H1 (cell line): ENCODE measurements around the gene HIVEP3. TPM values are rescaled to one million over a fixed set of nuclear protein-coding genes. Genes with fewer than 3 reads are reported as not detected.

Experiments used
- CTCF ChIA-PET: fragments of 300-600 bp; sonication (Branson Sonifier 250); formaldehyde crosslinking; loops from one replicate; lab custom pipeline; 2021; ENCODE audit not compliant: partially characterized antibody; lab: Charles Lee
- POLR2A ChIA-PET: fragments of 300-600 bp; sonication (Branson Sonifier 250); formaldehyde crosslinking; loops from one replicate; lab custom pipeline; 2021; ENCODE audit warnings: inconsistent platforms; ENCODE audit not compliant: partially characterized antibody; lab: Charles Lee
- DNase-seq, 2 experiments: peaks; one replicate each; pipeline versions ENCODE4 v3.0.0 to v3.0.0-alpha.2; 2010 to 2022; ENCODE audit warnings: low spot score in 2 of 2, low read depth in 1 of 2, mixed read lengths in 1 of 2
- FAIRE-seq: peaks from 2 replicates; lab custom pipeline; 2011; peaks lifted over from hg19 to GRCh38; lab: Jason Lieb, UNC
- H2AFZ ChIP-seq: 2 replicates; pipeline ENCODE4 v1.8.1; 2012; ENCODE audit warnings: low read length, inconsistent platforms
- H2AK5ac ChIP-seq: 2 replicates; pipeline ENCODE4 v1.6.1; 2013; ENCODE audit warnings: low read depth, low read length
- H2BK120ac ChIP-seq: replicated peaks from 2 replicates; pipeline ENCODE3; 2013; ENCODE audit warnings: low read depth, low read length, inconsistent platforms
- H2BK12ac ChIP-seq: 2 replicates; pipeline ENCODE4 v1.6.1; 2013; ENCODE audit warnings: low read depth, low read length
- H2BK15ac ChIP-seq: 2 replicates; pipeline ENCODE4 v1.6.1; 2013; ENCODE audit warnings: low read length
- H2BK20ac ChIP-seq: 2 replicates; pipeline ENCODE4 v1.6.1; 2013; ENCODE audit warnings: low read length
- H2BK5ac ChIP-seq: 2 replicates; pipeline ENCODE4 v1.6.1; 2013; ENCODE audit warnings: low read depth, low read length
- H3K14ac ChIP-seq: 2 replicates; pipeline ENCODE4 v1.6.1; 2013; ENCODE audit warnings: inconsistent platforms; ENCODE audit not compliant: insufficient read length
- H3K18ac ChIP-seq: 2 replicates; pipeline ENCODE4 v1.6.1; 2013; ENCODE audit warnings: low read length; ENCODE audit errors: extremely low read depth
- H3K23ac ChIP-seq: 2 replicates; pipeline ENCODE4 v1.6.1; 2013; ENCODE audit warnings: inconsistent platforms; ENCODE audit not compliant: insufficient read length
- H3K23me2 ChIP-seq: 2 replicates; pipeline ENCODE4 v1.6.1; 2013; ENCODE audit warnings: low read depth, low read length
- H3K27ac ChIP-seq: 2 replicates; pipeline ENCODE4 v1.6.1; 2011; ENCODE audit warnings: low read depth, low read length, inconsistent platforms
- H3K27me3 ChIP-seq, 4 experiments: replicated peaks in 1 of 4; 1 replicate in 1 of 4; 2 replicates in 3 of 4; pipeline versions ENCODE4 v1.6.1 to v1.8.1; 2011 to 2013; ENCODE audit warnings: low read length in 3 of 4, mild to moderate bottlenecking in 3 of 4, inconsistent platforms in 2 of 4, mixed read lengths in 2 of 4, moderate library complexity in 1 of 4; ENCODE audit not compliant: control insufficient read depth in 3 of 4, insufficient read depth in 3 of 4; ENCODE audit errors: extremely low read depth in 1 of 4
- H3K36me3 ChIP-seq, 4 experiments: 2 replicates each; pipeline versions ENCODE4 v1.6.1 to v1.8.1; 2011 to 2013; ENCODE audit warnings: mild to moderate bottlenecking in 4 of 4, low read length in 3 of 4, moderate library complexity in 2 of 4, control low read depth in 1 of 4, inconsistent platforms in 1 of 4; ENCODE audit not compliant: insufficient read depth in 4 of 4, control insufficient read depth in 2 of 4
- H3K4ac ChIP-seq: replicated peaks from 2 replicates; pipeline ENCODE3; 2013; ENCODE audit warnings: low read length, low read depth, mixed read lengths, inconsistent platforms; ENCODE audit not compliant: insufficient read length
- H3K4me1 ChIP-seq, 4 experiments: replicated peaks in 1 of 4; 1 replicate in 1 of 4; 2 replicates in 3 of 4; pipeline versions ENCODE4 v1.6.1 to v1.8.1; 2011 to 2013; ENCODE audit warnings: low read length in 3 of 4, inconsistent platforms in 2 of 4, mixed read lengths in 1 of 4; ENCODE audit not compliant: insufficient read depth in 4 of 4, control insufficient read depth in 3 of 4
- H3K4me2 ChIP-seq, 2 experiments: 2 replicates each; pipeline versions ENCODE4 v1.6.1 to v1.8.1; 2011 to 2013; ENCODE audit warnings: low read depth in 2 of 2, low read length in 2 of 2, control low read depth in 1 of 2, inconsistent platforms in 1 of 2, mild to moderate bottlenecking in 1 of 2; ENCODE audit not compliant: insufficient read depth in 1 of 2
- H3K4me3 ChIP-seq, 4 experiments: fragments of 200-600, 300-600 bp in 1 of 4; sonication (generic), shearing (Covaris generic), sonication (Bioruptor Twin) in 1 of 4; 2 replicates each; pipeline versions ENCODE4 v1.5.1 to v1.8.1; 2011 to 2016; ENCODE audit warnings: low read length in 4 of 4, low read depth in 3 of 4, control low read depth in 2 of 4, inconsistent platforms in 2 of 4, mild to moderate bottlenecking in 2 of 4, mixed read lengths in 1 of 4, moderate library complexity in 1 of 4; ENCODE audit not compliant: insufficient read depth in 2 of 4; ENCODE audit errors: extremely low read depth in 1 of 4
- H3K56ac ChIP-seq: replicated peaks from 2 replicates; pipeline ENCODE3; 2013; ENCODE audit warnings: low read depth, mild to moderate bottlenecking, mixed read lengths, low read length, inconsistent platforms; ENCODE audit not compliant: insufficient read length
- H3K79me1 ChIP-seq: 2 replicates; pipeline ENCODE4 v1.6.1; 2013; ENCODE audit warnings: low read depth, low read length, control low read depth
- H3K79me2 ChIP-seq, 2 experiments: 2 replicates each; pipeline versions ENCODE4 v1.6.1 to v1.8.1; 2012 to 2013; ENCODE audit warnings: low read length in 2 of 2, mild to moderate bottlenecking in 2 of 2, inconsistent platforms in 1 of 2; ENCODE audit not compliant: insufficient read depth in 2 of 2, control insufficient read depth in 1 of 2
- H3K9ac ChIP-seq, 4 experiments: replicated peaks in 1 of 4; 1 replicate in 1 of 4; 2 replicates in 3 of 4; pipeline versions ENCODE4 v1.6.1 to v1.8.1; 2011 to 2013; ENCODE audit warnings: low read depth in 3 of 4, low read length in 3 of 4, control low read depth in 2 of 4, mild to moderate bottlenecking in 2 of 4, moderate library complexity in 2 of 4, inconsistent platforms in 1 of 4; ENCODE audit errors: extremely low read depth in 1 of 4
- H3K9me3 ChIP-seq, 2 experiments: 2 replicates each; pipeline versions ENCODE4 v1.6.1 to v1.8.1; 2012 to 2013; ENCODE audit warnings: mild to moderate bottlenecking in 2 of 2, moderate library complexity in 2 of 2, control low read depth in 1 of 2, inconsistent platforms in 1 of 2, low read depth in 1 of 2, low read length in 1 of 2, mixed read lengths in 1 of 2; ENCODE audit not compliant: insufficient read depth in 2 of 2
- H4K20me1 ChIP-seq, 2 experiments: replicated peaks in 1 of 2; 2 replicates each; pipeline versions ENCODE3 to v1.8.1; 2011 to 2013; ENCODE audit warnings: inconsistent platforms in 2 of 2, low read length in 2 of 2, mild to moderate bottlenecking in 1 of 2; ENCODE audit not compliant: insufficient read depth in 2 of 2, control insufficient read depth in 1 of 2
- H4K5ac ChIP-seq: 2 replicates; pipeline ENCODE4 v1.6.1; 2013; ENCODE audit warnings: low read length, low read depth, mixed read lengths, inconsistent platforms; ENCODE audit not compliant: insufficient read length
- H4K8ac ChIP-seq: 2 replicates; pipeline ENCODE4 v1.8.0; 2013; ENCODE audit warnings: mild to moderate bottlenecking, moderate library complexity, low read length, inconsistent platforms; ENCODE audit not compliant: insufficient read depth; ENCODE audit errors: extremely low read depth
- H4K91ac ChIP-seq: replicated peaks from 2 replicates; pipeline ENCODE3; 2013; ENCODE audit warnings: low read length, mixed read lengths, inconsistent platforms; ENCODE audit not compliant: insufficient read length
- ATF3 ChIP-seq: IDR thresholded peaks from 2 replicates; pipeline ENCODE4 v1.6.1; 2011; ENCODE audit warnings: low read depth, mild to moderate bottlenecking, low read length; ENCODE audit not compliant: insufficient read depth
- BRCA1 ChIP-seq: IDR thresholded peaks from 2 replicates; pipeline ENCODE4 v1.6.1; 2012; ENCODE audit warnings: low read depth, low read length, improper control_type of control experiment
- CTBP2 ChIP-seq: IDR thresholded peaks from 2 replicates; pipeline ENCODE4 v1.7.0; 2011; ENCODE audit warnings: borderline replicate concordance, mild to moderate bottlenecking, moderate library complexity, mixed read lengths, low read length; ENCODE audit not compliant: insufficient read depth, insufficient read length
- EZH2 ChIP-seq: fragments of 200-600 bp; sonication (generic); IDR thresholded peaks from 2 replicates; pipeline ENCODE4 v1.7.1; 2012; ENCODE audit warnings: low read depth, mild to moderate bottlenecking, moderate library complexity, low read length, inconsistent platforms; ENCODE audit not compliant: severe bottlenecking
- FOSL1 ChIP-seq: IDR thresholded peaks from 2 replicates; pipeline ENCODE4 v1.6.1; 2011; ENCODE audit warnings: mild to moderate bottlenecking, low read depth, low read length, moderate library complexity; ENCODE audit not compliant: insufficient read depth
- HDAC2 ChIP-seq, 2 experiments: fragments of 300-600 bp in 1 of 2; sonication (generic) in 1 of 2; IDR thresholded peaks; 2 replicates each; pipeline ENCODE4 v1.6.1; 2011 to 2012; ENCODE audit warnings: low read depth in 2 of 2, low read length in 2 of 2, mild to moderate bottlenecking in 2 of 2, moderate library complexity in 2 of 2, borderline replicate concordance in 1 of 2, inconsistent platforms in 1 of 2
- KDM1A ChIP-seq: fragments of 200-600, 300-600 bp; sonication (generic); IDR thresholded peaks from 2 replicates; pipeline ENCODE4 v1.7.1; 2016; ENCODE audit warnings: mild to moderate bottlenecking, low read length, borderline replicate concordance
- KDM5A ChIP-seq: fragments of 200-600 bp; IDR thresholded peaks from 2 replicates; pipeline ENCODE4 v1.7.1; 2012; ENCODE audit warnings: mild to moderate bottlenecking, low read length, inconsistent platforms, mixed read lengths
- NANOG ChIP-seq: IDR thresholded peaks from 2 replicates; pipeline ENCODE4 v1.6.1; 2011; ENCODE audit warnings: low read length, low read depth, mild to moderate bottlenecking, inconsistent platforms; ENCODE audit not compliant: insufficient read depth, poor library complexity, severe bottlenecking
- POLR2AphosphoS5 ChIP-seq: IDR thresholded peaks from 2 replicates; pipeline ENCODE4 v1.6.1; 2011; ENCODE audit warnings: low read depth, low read length
- RFX5 ChIP-seq: IDR thresholded peaks from 2 replicates; pipeline ENCODE4 v1.6.1; 2011; ENCODE audit warnings: low read depth, low read length, improper control_type of control experiment, borderline replicate concordance
- SP4 ChIP-seq: IDR thresholded peaks from 2 replicates; pipeline ENCODE4 v1.6.1; 2012; ENCODE audit warnings: low read length, inconsistent platforms
- TAF7 ChIP-seq: optimal IDR thresholded peaks from 2 replicates; pipeline ENCODE3; 2011; ENCODE audit warnings: low read depth, mild to moderate bottlenecking, inconsistent platforms, low read length, moderate library complexity, borderline replicate concordance
- WGBS, 2 experiments: shearing (Covaris generic) in 1 of 2; methylation state at CpG; one replicate each; pipeline versions ENCODE4 v1.1.6 to v1.1.7; 2013 to 2015; ENCODE audit warnings: low lambda C conversion rate in 2 of 2, mixed read lengths in 2 of 2, inconsistent platforms in 1 of 2, low coverage in 1 of 2, missing lambda C conversion rate in 1 of 2; ENCODE audit not compliant: insufficient replicate concordance in 2 of 2, insufficient coverage in 1 of 2, insufficient read length in 1 of 2; ENCODE audit errors: extremely low coverage in 1 of 2, missing lambda C conversion rate in 1 of 2; 5-methylcytosine and 5-hydroxymethylcytosine counted together
- polyA plus RNA-seq, 7 experiments: library from polyadenylated mRNA; depleted of rRNA in 3 of 7; stranded (reverse) in 5 of 7; unstranded in 2 of 7; fragments of >200 nt in 5 of 7; fragments of 200-250 nt in 2 of 7; gene quantifications; 1 replicate in 5 of 7; 2 replicates in 1 of 7; 4 replicates in 1 of 7; pipeline versions ENCODE4 v1.2.1 to v1.2.3, GENCODE V29; 2011 to 2013; ENCODE audit warnings: missing spikeins in 2 of 7, mixed read lengths in 2 of 7
- total RNA-seq: library from RNA; stranded (reverse); fragmentation: NEBNext Ultra II Directional; extraction: Animal tissue kit (Norgen Biotek cat#: 25700); gene quantifications from 2 replicates; pipeline ENCODE4 v1.2.1, GENCODE V29; 2021

The HIVEP3 gene
- total and polyA plus RNA-seq, 2 of the 8 experiments (the other 6 are each of a cell fraction or from before 2014, with no cell fraction given), result 0.24 to 0.69 TPM

- Histone ChIP-seq H3K23ac (no peak overlapping the region), H3K27me3 (peaks cover 0 to 2% (median 0%) of the 10 kb centered on the region in 4 experiments; a peak in 1 of 7 replicates), H3K18ac (no peak overlapping the region), H2BK12ac (no peak overlapping the region), H4K91ac (no peak overlapping the region), H3K79me2 (no peaks in the 10 kb centered on the region), H3K14ac (no peak overlapping the region), H3K4me3 (no peak overlapping the region), H3K23me2 (no peaks in the 10 kb centered on the region), H3K56ac (no peak overlapping the region), H4K5ac (no peak overlapping the region), H3K36me3 (no peaks in the 10 kb centered on the region), H3K9me3 (no peaks in the 10 kb centered on the region), H3K4ac (no peak overlapping the region), H3K79me1 (no peaks in the 10 kb centered on the region), H2AK5ac (no peak overlapping the region), H3K4me2 (no peak overlapping the region), H2AFZ (no peak overlapping the region), H3K4me1 (peaks cover 0 to 4% (median 0%) of the 10 kb centered on the region in 4 experiments; a peak in 3 of 7 replicates), H4K8ac (no peak overlapping the region), H3K27ac (no peak overlapping the region), H2BK20ac (no peak overlapping the region), H3K9ac (no peak overlapping the region), H2BK15ac (no peak overlapping the region), H2BK120ac (no peak overlapping the region), H2BK5ac (no peak overlapping the region), H4K20me1 (no peaks in the 10 kb centered on the region)
- POLR2A ChIA-PET, result no interaction called here
- DNase-seq (no peak), FAIRE-seq (no peak)
- CTCF ChIA-PET, result interaction anchor here (0.8 kb wide), 2 partner anchors 29 to 151 kb away, joined by 3 read pairs; no protein-coding TSS in a partner anchor
- WGBS, 2 experiments, result 86% methylated on average over 2 of the region's 2 CpGs; no CpG with 5 or more reads in 1 of the 2 experiments
- TF ChIP-seq TAF7 (no peak), KDM5A (no peak), NANOG (no peak), KDM1A (no peak), BRCA1 (no peak), RFX5 (no peak), CTBP2 (no peak), HDAC2 (IDR thresholded peaks at IDR 0.05; ENCODE audit: borderline replicate concordance in 1 of 2, low read depth in 2 of 2, low read length in 2 of 2) (no peak), FOSL1 (no peak), ATF3 (no peak), POLR2AphosphoS5 (no peak), EZH2 (no peak), SP4 (no peak)
Measured at GRCh38 chr1:41733725-41734124, 185.0 kb downstream of the HIVEP3 start.
